ENCODE results near the gene ABCC4. TPM values are rescaled to one million over a fixed set of nuclear protein-coding genes. Genes with fewer than 3 reads are reported as not detected.

The ABCC4 gene
- total RNA-seq, 4 donors from 2014 or later, result 2.5 to 12.6 (median 6.0) TPM

- intact Hi-C loops (cut with DNase I), result no loop called here
- no peak overlapping the region for H3K27ac ChIP-seq
Observed at GRCh38 chr13:95216182-95216581, 85.1 kb downstream of the ABCC4 start.

DNA sequence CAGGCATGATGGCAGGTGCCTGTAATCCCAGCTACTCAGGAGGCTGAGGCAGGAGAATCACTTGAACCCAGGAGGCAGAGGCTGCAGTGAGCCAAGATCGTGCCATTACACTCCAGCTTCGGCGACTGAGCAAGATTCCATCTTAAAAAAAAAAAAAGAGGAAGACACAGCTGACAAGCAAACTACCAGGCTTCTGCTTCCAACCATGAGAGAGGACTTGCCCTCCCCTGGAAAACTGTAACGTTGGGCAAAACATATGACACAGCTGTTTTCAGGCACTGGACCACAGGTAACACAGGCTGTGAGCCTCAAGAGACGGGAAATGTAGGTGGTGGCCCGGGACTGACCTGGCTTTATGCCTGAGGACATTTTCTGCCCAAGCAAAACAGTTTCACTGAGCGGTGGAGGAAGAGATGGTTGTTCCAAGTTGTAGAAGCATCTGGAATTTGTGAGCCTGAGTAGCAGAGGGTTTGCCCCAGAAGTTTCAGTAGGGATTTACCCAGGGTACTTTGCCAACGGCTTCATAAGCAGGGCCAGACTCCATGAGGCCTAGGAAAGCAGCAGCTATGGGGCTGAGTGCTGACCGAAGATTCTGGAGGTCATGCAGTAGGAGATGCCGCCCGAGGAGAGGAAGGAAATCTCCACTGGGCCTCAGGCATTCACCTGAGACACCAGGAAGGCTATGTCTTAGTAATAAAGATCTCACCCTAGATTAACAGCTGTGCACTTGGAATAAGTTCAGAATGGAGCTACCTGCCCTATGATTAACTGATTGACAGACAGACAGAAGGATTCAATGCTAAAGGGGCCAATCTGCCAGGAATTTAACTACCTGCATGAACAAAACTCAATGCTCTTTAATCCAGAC is 88.0 kb downstream of the ABCC4 start:
- intact Hi-C loops (cut with DNase I), result no loop called here
- WGBS, 2 donors, result 78 to 85% methylated on average over 9 of the region's 11 CpGs
- no peak overlapping the region for H3K27ac ChIP-seq

More at GRCh38 chr13:95216182-95216581, 85.1 kb downstream of the ABCC4 start:
- Histone ChIP-seq H3K4me1 (no peaks in the 10 kb centered on the region), H3K27me3 (no peaks in the 10 kb centered on the region), H3K36me3 (no peaks in the 10 kb centered on the region), H3K4me3 (no peak overlapping the region), H3K9me3 (no peaks in the 10 kb centered on the region)
- TF ChIP-seq, protein P1, sequence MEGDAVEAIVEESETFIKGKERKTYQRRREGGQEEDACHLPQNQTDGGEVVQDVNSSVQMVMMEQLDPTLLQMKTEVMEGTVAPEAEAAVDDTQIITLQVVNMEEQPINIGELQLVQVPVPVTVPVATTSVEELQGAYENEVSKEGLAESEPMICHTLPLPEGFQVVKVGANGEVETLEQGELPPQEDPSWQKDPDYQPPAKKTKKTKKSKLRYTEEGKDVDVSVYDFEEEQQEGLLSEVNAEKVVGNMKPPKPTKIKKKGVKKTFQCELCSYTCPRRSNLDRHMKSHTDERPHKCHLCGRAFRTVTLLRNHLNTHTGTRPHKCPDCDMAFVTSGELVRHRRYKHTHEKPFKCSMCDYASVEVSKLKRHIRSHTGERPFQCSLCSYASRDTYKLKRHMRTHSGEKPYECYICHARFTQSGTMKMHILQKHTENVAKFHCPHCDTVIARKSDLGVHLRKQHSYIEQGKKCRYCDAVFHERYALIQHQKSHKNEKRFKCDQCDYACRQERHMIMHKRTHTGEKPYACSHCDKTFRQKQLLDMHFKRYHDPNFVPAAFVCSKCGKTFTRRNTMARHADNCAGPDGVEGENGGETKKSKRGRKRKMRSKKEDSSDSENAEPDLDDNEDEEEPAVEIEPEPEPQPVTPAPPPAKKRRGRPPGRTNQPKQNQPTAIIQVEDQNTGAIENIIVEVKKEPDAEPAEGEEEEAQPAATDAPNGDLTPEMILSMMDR (IDR thresholded peaks at IDR 0.05), result no peak
- TF ChIP-seq POLR2A (IDR thresholded peaks at IDR 0.05), result no peak
- no peak for DNase-seq
- 66 to 85% methylated on average over 3 of the region's 3 CpGs for whole genome bisulfite sequencing, 2 donors

GRCh38 chr13:95209109-95209508 is 92.1 kb downstream of the ABCC4 start:
- intact Hi-C loops (cut with DNase I), result no loop called here
- no peaks in the 10 kb centered on the region for H3K27me3 ChIP-seq

More for the DNA sequence above, 88.0 kb downstream of the ABCC4 start:
- peaks cover 0 to 13% (median 0%) of the 10 kb centered on the region in 3 donors for H3K36me3 ChIP-seq
- H3K9me3 ChIP-seq, result no peaks in the 10 kb centered on the region
- H3K4me3 ChIP-seq, result no peak overlapping the region
- no peaks in the 10 kb centered on the region for H3K27me3 ChIP-seq
- no peaks in the 10 kb centered on the region for H3K4me1 ChIP-seq
- DNase-seq, result no peak
- TF ChIP-seq, protein P1 (IDR thresholded peaks at IDR 0.05), result no peak
- TF ChIP-seq POLR2A (IDR thresholded peaks at IDR 0.05), result no peak

DNA sequence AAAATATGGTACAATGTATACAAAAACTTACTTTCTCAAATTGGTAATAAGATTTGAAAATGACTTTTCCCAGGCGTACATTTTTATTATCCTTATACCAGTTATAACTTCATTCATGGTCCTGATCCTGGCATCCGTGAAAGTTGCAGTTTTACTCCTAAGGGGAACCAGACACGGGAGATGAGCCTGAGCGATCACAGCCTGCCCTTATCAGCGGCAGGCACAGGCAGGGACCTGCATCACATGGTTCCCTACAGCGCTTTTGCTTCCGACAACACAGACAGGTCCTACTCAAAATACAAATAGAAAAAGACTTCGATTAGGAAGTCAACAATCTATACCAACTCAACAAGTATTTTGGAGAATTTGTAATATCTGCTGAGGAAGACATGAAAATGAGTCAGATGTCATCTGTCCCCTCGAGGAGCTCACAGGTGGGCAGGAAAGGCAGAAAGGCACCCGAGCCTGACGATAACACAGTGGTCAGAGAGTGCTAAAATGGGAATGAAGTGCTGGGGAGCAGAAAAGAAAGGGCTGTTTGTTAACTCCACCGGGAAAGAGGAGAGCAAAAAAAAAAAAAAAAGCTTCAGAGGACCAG is 93.4 kb downstream of the ABCC4 start:
- H3K4me3 ChIP-seq, result no peak overlapping the region
- TF ChIP-seq, protein P1 (IDR thresholded peaks at IDR 0.05), result no peak
- no peak for TF ChIP-seq POLR2A (IDR thresholded peaks at IDR 0.05)
- no peak overlapping the region for H3K27ac ChIP-seq
- no peaks in the 10 kb centered on the region for H3K27me3 ChIP-seq
- 72 to 76% methylated on average over 12 of the region's 12 CpGs for WGBS, 2 donors
- H3K9me3 ChIP-seq, result no peaks in the 10 kb centered on the region
- no peaks in the 10 kb centered on the region for H3K4me1 ChIP-seq
- no peak for DNase-seq
- peaks cover 0 to 40% (median 0%) of the 10 kb centered on the region in 3 donors for H3K36me3 ChIP-seq
- intact Hi-C loops (cut with DNase I), result no loop called here

More at GRCh38 chr13:95209109-95209508, 92.1 kb downstream of the ABCC4 start:
- no peak for DNase-seq
- no peaks in the 10 kb centered on the region for H3K4me1 ChIP-seq
- no peaks in the 10 kb centered on the region for H3K9me3 ChIP-seq
- TF ChIP-seq, protein P1 (IDR thresholded peaks at IDR 0.05), result no peak
- TF ChIP-seq POLR2A (IDR thresholded peaks at IDR 0.05), result no peak
- H3K4me3 ChIP-seq, result no peak overlapping the region
- WGBS, 2 donors, result 88 to 90% methylated on average over 1 of the region's 1 CpG
- H3K36me3 ChIP-seq, result peaks cover 0 to 33% (median 0%) of the 10 kb centered on the region in 3 donors
- H3K27ac ChIP-seq, result no peak overlapping the region

GRCh38 chr13:95206116-95206515 is 95.1 kb downstream of the ABCC4 start:
- Histone ChIP-seq H3K27ac (no peak overlapping the region), H3K36me3 (peaks cover 0 to 40% (median 0%) of the 10 kb centered on the region in 3 donors), H3K4me3 (no peak overlapping the region), H3K9me3 (no peaks in the 10 kb centered on the region), H3K27me3 (no peaks in the 10 kb centered on the region), H3K4me1 (no peaks in the 10 kb centered on the region)
- intact Hi-C loops (cut with DNase I), result no loop called here
- 76 to 79% methylated on average over 4 of the region's 4 CpGs for WGBS, 2 donors
- TF ChIP-seq POLR2A (IDR thresholded peaks at IDR 0.05), result no peak
- no peak for DNase-seq
